Small intestine (tissue), 7 donors: Measurements from ENCODE around the gene SLCO2B1. TPM values are rescaled to one million over a fixed set of nuclear protein-coding genes. Genes with fewer than 3 reads are reported as not detected.

Source experiments
- DNase-seq, 2 donors: peaks; one replicate each; pipeline versions ENCODE4 v3.0.0 to v3.0.0-alpha.2; 2013
- FAIRE-seq: peaks from 2 replicates; lab custom pipeline; 2012; peaks lifted over from hg19 to GRCh38; lab: Jason Lieb, UNC
- H3K27ac ChIP-seq, 3 donors: one replicate each; pipeline ENCODE4 v1.5.1; 2013; ENCODE audit warnings: low read length in 2 of 3, mild to moderate bottlenecking in 2 of 3, control low read depth in 1 of 3, inconsistent platforms in 1 of 3, low read depth in 1 of 3, moderate library complexity in 1 of 3
- H3K27me3 ChIP-seq, 3 donors: one replicate each; pipeline ENCODE4 v1.6.1; 2013; ENCODE audit warnings: low read length in 3 of 3, inconsistent platforms in 1 of 3; ENCODE audit not compliant: control insufficient read depth in 3 of 3, insufficient read depth in 3 of 3
- H3K36me3 ChIP-seq, 3 donors: one replicate each; pipeline ENCODE4 v1.6.1; 2013; ENCODE audit warnings: low read length in 3 of 3, inconsistent platforms in 1 of 3, low read depth in 1 of 3, mild to moderate bottlenecking in 1 of 3, moderate library complexity in 1 of 3; ENCODE audit not compliant: control insufficient read depth in 3 of 3, insufficient read depth in 2 of 3
- H3K4me1 ChIP-seq, 3 donors: one replicate each; pipeline ENCODE4 v1.6.1; 2013; ENCODE audit warnings: low read length in 2 of 3, inconsistent platforms in 1 of 3, low read depth in 1 of 3, mild to moderate bottlenecking in 1 of 3, moderate library complexity in 1 of 3; ENCODE audit not compliant: control insufficient read depth in 3 of 3, insufficient read depth in 2 of 3
- H3K4me3 ChIP-seq, 3 donors: one replicate each; pipeline ENCODE4 v1.5.1; 2013; ENCODE audit warnings: low read length in 3 of 3, control low read depth in 1 of 3, inconsistent platforms in 1 of 3, low read depth in 1 of 3, mild to moderate bottlenecking in 1 of 3, moderate library complexity in 1 of 3
- H3K9me3 ChIP-seq, 2 donors: one replicate each; pipeline ENCODE4 v1.6.1; 2013; ENCODE audit warnings: low read depth in 1 of 2, low read length in 1 of 2; ENCODE audit not compliant: control insufficient read depth in 2 of 2, insufficient read depth in 1 of 2
- WGBS, 3 donors: extraction: QIAGEN DNeasy Blood & Tissue Kit; methylation state at CpG; one replicate each; pipeline ENCODE4 v1.1.7; 2013; 5-methylcytosine and 5-hydroxymethylcytosine counted together
- polyA plus RNA-seq, 4 donors: library from polyadenylated mRNA; stranded (reverse) in 3 of 4; unstranded in 1 of 4; fragments of 200-250 nt in 3 of 4; fragments of 120-200 nt in 1 of 4; gene quantifications; one replicate each; pipeline versions ENCODE4 v1.2.1 to v1.2.3, GENCODE V29; 2013
- donor health status: healthy with polysubstance abuse.
- donor health status: control.
- donor health status: control.
- donor health status: Bipolar disorder and iron deficiency.
- donor health status: healthy.

The SLCO2B1 gene
- polyA plus RNA-seq, 4 donors = 10.3 to 141 (median 30.6) TPM

DNA sequence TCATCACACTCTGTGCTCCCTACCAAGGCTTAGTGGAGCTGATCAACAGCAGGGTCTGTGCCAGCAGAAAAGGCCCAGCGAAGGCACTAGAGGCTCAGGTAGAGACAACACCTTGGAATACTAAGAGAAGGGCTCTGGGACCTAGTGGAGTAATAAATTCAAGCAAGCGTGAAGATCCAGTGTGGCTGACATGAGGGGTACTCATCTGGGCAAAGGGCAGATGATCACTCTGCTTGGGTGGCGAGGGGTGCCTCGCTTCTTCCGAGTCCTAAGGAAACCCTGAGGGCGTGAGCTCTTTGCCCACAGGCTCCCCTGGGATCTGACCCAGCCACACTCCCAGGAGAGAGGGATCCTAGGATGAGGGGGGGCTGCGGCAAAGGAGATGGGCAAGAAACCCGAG is 86.1 kb downstream of the SLCO2B1 start:
- DNase-seq (no peak), FAIRE-seq (no peak)
- Histone ChIP-seq H3K4me3 (no peak overlapping the region), H3K27me3 (peaks cover 4 to 45% (median 6%) of the 10 kb centered on the region in 3 donors), H3K9me3 (no peaks in the 10 kb centered on the region), H3K4me1 (peaks cover 0 to 3% (median 0%) of the 10 kb centered on the region in 3 donors), H3K36me3 (no peaks in the 10 kb centered on the region), H3K27ac (no peak overlapping the region)
- 72 to 77% (median 76%) methylated on average over 8 of the region's 8 CpGs for WGBS, 3 donors

GRCh38 chr11:75238595-75239440 is 87.9 kb downstream of the SLCO2B1 start:
- Histone ChIP-seq H3K4me3 (no peak overlapping the region), H3K4me1 (peaks cover 0 to 6% (median 0%) of the 10 kb centered on the region in 3 donors), H3K27ac (no peak overlapping the region), H3K36me3 (no peaks in the 10 kb centered on the region), H3K27me3 (peaks cover 4 to 62% (median 8%) of the 10 kb centered on the region in 3 donors), H3K9me3 (no peaks in the 10 kb centered on the region)
- FAIRE-seq (no peak), DNase-seq (no peak)
- WGBS, 3 donors = 69 to 81% (median 80%) methylated on average over 9 of the region's 9 CpGs

GRCh38 chr11:75239531-75240290 is 88.8 kb downstream of the SLCO2B1 start:
- H3K27me3 ChIP-seq = peaks cover 4 to 71% (median 8%) of the 10 kb centered on the region in 3 donors

GRCh38 chr11:75240311-75241035 is 89.6 kb downstream of the SLCO2B1 start, which contains the start of gene TPBGL:
TSS of gene TPBGL (plus strand) at chr11:75240774. CDS start at chr11:75241050, 276 bp downstream.
- no peak for FAIRE-seq
- H3K27me3 ChIP-seq = peaks cover 4 to 73% (median 8%) of the 10 kb centered on the region in 3 donors
- 1 to 3% (median 2%) methylated on average over 45 to 58 of the region's 58 CpGs for WGBS, 3 donors
- no peaks in the 10 kb centered on the region for H3K9me3 ChIP-seq
- peak in 1 of 2 donors; percentile 27 for DNase-seq
- no peak within 1 kb of the TSS for H3K27ac ChIP-seq
- H3K36me3 ChIP-seq = no peaks in the 10 kb centered on the region
- H3K4me3 ChIP-seq = peak within 1 kb of the TSS; percentile 18 to 48 (median 24)
- peaks cover 0 to 6% (median 0%) of the 10 kb centered on the region in 3 donors for H3K4me1 ChIP-seq

More at GRCh38 chr11:75239531-75240290, 88.8 kb downstream of the SLCO2B1 start:
- peaks cover 0 to 6% (median 0%) of the 10 kb centered on the region in 3 donors for H3K4me1 ChIP-seq
- no peaks in the 10 kb centered on the region for H3K9me3 ChIP-seq
- 56 to 64% (median 57%) methylated on average over 10 of the region's 10 CpGs for WGBS, 3 donors
- H3K4me3 ChIP-seq = no peak overlapping the region
- FAIRE-seq (no peak), DNase-seq (no peak)
- H3K36me3 ChIP-seq = no peaks in the 10 kb centered on the region
- H3K27ac ChIP-seq = no peak overlapping the region

DNA sequence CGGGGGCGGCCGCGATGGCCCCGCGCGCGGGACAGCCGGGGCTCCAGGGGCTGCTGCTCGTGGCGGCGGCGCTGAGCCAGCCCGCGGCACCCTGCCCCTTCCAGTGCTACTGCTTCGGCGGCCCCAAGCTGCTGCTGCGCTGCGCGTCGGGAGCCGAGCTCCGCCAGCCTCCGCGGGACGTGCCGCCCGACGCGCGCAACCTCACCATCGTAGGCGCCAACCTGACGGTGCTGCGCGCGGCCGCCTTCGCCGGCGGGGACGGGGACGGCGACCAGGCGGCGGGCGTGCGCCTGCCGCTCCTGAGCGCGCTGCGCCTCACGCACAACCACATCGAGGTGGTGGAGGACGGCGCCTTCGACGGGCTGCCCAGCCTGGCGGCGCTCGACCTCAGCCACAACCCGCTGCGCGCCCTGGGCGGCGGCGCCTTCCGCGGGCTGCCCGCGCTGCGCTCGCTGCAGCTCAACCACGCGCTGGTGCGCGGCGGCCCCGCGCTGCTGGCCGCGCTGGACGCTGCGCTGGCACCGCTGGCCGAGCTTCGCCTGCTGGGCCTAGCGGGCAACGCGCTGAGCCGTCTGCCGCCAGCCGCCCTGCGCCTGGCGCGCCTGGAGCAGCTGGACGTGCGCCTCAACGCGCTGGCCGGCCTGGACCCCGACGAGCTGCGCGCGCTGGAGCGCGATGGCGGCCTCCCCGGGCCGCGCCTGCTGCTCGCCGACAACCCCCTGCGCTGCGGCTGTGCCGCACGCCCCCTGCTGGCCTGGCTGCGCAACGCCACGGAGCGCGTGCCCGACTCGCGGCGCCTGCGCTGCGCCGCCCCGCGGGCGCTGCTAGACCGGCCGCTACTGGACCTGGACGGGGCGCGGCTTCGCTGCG is 90.4 kb downstream of the SLCO2B1 start:
- Histone ChIP-seq H3K9me3 (no peaks in the 10 kb centered on the region), H3K4me3 (peak overlapping the region in 2 of 3 donors; percentile 24 to 48), H3K4me1 (peaks cover 0 to 6% (median 0%) of the 10 kb centered on the region in 3 donors), H3K27me3 (peaks cover 4 to 69% (median 6%) of the 10 kb centered on the region in 3 donors), H3K36me3 (no peaks in the 10 kb centered on the region), H3K27ac (no peak overlapping the region)
- DNase-seq (peak; percentile 79 to 96), FAIRE-seq (no peak)
- 0 to 1% (median 1%) methylated on average over 97 to 140 of the region's 140 CpGs for WGBS, 3 donors

- no peaks in the 10 kb centered on the region for H3K36me3 ChIP-seq
- H3K9me3 ChIP-seq = no peaks in the 10 kb centered on the region
- FAIRE-seq = no peak
- H3K4me1 ChIP-seq = peaks cover 0 to 6% (median 0%) of the 10 kb centered on the region in 3 donors
- no peak overlapping the region for H3K27ac ChIP-seq
- DNase-seq = no peak
- peak overlapping the region in 1 of 3 donors; percentile 48 for H3K4me3 ChIP-seq
- H3K27me3 ChIP-seq = peaks cover 4 to 71% (median 6%) of the 10 kb centered on the region in 3 donors
- WGBS, 3 donors = 6 to 8% (median 8%) methylated on average over 48 to 72 of the region's 72 CpGs
Measured at GRCh38 chr11:75241906-75242644, 91.2 kb downstream of the SLCO2B1 start.
